Measurements from ENCODE around the gene ST6GAL1. TPM values are rescaled to one million over a fixed set of nuclear protein-coding genes. Genes with fewer than 3 reads are reported as not detected.

The ST6GAL1 gene
- total and polyA plus RNA-seq, 2 experiments from 2014 or later, result 17.6 to 65.1 TPM

DNA sequence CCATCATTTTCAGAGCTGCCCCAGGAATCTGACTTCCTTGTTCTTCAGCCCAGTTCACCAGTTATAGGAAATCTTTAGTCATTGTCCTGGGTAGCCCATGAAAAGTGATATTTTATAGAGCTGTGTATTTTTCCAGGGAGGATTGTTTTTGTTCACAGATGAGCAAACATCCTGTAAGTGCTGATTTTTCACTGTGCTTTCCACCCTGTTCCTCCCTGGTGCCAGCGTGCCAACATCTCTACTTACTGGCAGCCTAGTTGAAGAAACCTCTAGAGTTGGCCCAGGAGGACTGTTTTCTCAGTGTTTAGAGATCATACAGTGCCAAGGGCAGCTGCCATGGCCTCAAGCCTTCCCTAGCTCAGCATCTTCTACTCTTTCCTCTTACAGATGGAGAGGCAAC lies 41.3 kb downstream of the ST6GAL1 start:
- Mint-ChIP-seq H3K9me3 (no peaks in the 10 kb centered on the region), H3K36me3 (ENCODE audit: low read depth) (peaks cover 86% of the 10 kb centered on the region), H3K27me3 (ENCODE audit: insufficient read depth, low read depth, poor library complexity) (peaks cover 5% of the 10 kb centered on the region), H3K27ac (no peak overlapping the region), H3K4me1 (peaks cover 32% of the 10 kb centered on the region), H3K4me3 (no peak overlapping the region)
- no peaks in the 10 kb centered on the region for H3K27me3 ChIP-seq (ENCODE audit: insufficient read depth)
- no peak for DNase-seq (ENCODE audit: low spot score)
- H3K79me2 ChIP-seq (replicated peaks; ENCODE audit: insufficient read depth), result peaks cover 15% of the 10 kb centered on the region
- peaks cover 11% of the 10 kb centered on the region; the same call in 1 of the 2 replicates for H3K4me1 ChIP-seq (ENCODE audit: insufficient read depth)
- H3K9me2 ChIP-seq (ENCODE audit: insufficient read depth), result no peaks in the 10 kb centered on the region
- peaks cover 9% of the 10 kb centered on the region; the same call in 1 of the 2 replicates for H4K20me1 ChIP-seq (replicated peaks; ENCODE audit: insufficient read depth)
- no peaks in the 10 kb centered on the region for H3F3A ChIP-seq (replicated peaks; ENCODE audit: low read depth)
- TF ChIP-seq CREB1 (CRISPR knock-in tag; IDR thresholded peaks at IDR 0.05; ENCODE audit: low read depth), result no peak
- TF ChIP-seq, protein P1, sequence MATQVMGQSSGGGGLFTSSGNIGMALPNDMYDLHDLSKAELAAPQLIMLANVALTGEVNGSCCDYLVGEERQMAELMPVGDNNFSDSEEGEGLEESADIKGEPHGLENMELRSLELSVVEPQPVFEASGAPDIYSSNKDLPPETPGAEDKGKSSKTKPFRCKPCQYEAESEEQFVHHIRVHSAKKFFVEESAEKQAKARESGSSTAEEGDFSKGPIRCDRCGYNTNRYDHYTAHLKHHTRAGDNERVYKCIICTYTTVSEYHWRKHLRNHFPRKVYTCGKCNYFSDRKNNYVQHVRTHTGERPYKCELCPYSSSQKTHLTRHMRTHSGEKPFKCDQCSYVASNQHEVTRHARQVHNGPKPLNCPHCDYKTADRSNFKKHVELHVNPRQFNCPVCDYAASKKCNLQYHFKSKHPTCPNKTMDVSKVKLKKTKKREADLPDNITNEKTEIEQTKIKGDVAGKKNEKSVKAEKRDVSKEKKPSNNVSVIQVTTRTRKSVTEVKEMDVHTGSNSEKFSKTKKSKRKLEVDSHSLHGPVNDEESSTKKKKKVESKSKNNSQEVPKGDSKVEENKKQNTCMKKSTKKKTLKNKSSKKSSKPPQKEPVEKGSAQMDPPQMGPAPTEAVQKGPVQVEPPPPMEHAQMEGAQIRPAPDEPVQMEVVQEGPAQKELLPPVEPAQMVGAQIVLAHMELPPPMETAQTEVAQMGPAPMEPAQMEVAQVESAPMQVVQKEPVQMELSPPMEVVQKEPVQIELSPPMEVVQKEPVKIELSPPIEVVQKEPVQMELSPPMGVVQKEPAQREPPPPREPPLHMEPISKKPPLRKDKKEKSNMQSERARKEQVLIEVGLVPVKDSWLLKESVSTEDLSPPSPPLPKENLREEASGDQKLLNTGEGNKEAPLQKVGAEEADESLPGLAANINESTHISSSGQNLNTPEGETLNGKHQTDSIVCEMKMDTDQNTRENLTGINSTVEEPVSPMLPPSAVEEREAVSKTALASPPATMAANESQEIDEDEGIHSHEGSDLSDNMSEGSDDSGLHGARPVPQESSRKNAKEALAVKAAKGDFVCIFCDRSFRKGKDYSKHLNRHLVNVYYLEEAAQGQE (IDR thresholded peaks at IDR 0.05; ENCODE audit: unreplicated experiment), result no peak
- no peak for TF ChIP-seq ZNF114 (CRISPR knock-in tag; IDR thresholded peaks at IDR 0.05)
- no peak for TF ChIP-seq EZH2phosphoT487 (IDR thresholded peaks at IDR 0.05; ENCODE audit: unreplicated experiment)
- no peak for TF ChIP-seq POLR2AphosphoS5 (IDR thresholded peaks at IDR 0.05; ENCODE audit: low read depth)
- TF ChIP-seq, protein P2, sequence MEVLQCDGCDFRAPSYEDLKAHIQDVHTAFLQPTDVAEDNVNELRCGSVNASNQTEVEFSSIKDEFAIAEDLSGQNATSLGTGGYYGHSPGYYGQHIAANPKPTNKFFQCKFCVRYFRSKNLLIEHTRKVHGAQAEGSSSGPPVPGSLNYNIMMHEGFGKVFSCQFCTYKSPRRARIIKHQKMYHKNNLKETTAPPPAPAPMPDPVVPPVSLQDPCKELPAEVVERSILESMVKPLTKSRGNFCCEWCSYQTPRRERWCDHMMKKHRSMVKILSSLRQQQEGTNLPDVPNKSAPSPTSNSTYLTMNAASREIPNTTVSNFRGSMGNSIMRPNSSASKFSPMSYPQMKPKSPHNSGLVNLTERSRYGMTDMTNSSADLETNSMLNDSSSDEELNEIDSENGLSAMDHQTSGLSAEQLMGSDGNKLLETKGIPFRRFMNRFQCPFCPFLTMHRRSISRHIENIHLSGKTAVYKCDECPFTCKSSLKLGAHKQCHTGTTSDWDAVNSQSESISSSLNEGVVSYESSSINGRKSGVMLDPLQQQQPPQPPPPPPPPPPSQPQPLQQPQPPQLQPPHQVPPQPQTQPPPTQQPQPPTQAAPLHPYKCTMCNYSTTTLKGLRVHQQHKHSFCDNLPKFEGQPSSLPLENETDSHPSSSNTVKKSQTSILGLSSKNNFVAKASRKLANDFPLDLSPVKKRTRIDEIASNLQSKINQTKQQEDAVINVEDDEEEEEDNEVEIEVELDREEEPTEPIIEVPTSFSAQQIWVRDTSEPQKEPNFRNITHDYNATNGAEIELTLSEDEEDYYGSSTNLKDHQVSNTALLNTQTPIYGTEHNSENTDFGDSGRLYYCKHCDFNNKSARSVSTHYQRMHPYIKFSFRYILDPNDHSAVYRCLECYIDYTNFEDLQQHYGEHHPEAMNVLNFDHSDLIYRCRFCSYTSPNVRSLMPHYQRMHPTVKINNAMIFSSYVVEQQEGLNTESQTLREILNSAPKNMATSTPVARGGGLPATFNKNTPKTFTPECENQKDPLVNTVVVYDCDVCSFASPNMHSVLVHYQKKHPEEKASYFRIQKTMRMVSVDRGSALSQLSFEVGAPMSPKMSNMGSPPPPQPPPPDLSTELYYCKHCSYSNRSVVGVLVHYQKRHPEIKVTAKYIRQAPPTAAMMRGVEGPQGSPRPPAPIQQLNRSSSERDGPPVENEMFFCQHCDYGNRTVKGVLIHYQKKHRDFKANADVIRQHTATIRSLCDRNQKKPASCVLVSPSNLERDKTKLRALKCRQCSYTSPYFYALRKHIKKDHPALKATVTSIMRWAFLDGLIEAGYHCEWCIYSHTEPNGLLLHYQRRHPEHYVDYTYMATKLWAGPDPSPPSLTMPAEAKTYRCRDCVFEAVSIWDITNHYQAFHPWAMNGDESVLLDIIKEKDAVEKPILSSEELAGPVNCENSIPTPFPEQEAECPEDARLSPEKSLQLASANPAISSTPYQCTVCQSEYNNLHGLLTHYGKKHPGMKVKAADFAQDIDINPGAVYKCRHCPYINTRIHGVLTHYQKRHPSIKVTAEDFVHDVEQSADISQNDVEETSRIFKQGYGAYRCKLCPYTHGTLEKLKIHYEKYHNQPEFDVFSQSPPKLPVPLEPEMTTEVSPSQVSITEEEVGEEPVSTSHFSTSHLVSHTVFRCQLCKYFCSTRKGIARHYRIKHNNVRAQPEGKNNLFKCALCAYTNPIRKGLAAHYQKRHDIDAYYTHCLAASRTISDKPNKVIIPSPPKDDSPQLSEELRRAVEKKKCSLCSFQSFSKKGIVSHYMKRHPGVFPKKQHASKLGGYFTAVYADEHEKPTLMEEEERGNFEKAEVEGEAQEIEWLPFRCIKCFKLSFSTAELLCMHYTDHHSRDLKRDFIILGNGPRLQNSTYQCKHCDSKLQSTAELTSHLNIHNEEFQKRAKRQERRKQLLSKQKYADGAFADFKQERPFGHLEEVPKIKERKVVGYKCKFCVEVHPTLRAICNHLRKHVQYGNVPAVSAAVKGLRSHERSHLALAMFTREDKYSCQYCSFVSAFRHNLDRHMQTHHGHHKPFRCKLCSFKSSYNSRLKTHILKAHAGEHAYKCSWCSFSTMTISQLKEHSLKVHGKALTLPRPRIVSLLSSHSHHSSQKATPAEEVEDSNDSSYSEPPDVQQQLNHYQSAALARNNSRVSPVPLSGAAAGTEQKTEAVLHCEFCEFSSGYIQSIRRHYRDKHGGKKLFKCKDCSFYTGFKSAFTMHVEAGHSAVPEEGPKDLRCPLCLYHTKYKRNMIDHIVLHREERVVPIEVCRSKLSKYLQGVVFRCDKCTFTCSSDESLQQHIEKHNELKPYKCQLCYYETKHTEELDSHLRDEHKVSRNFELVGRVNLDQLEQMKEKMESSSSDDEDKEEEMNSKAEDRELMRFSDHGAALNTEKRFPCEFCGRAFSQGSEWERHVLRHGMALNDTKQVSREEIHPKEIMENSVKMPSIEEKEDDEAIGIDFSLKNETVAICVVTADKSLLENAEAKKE (CRISPR knock-in tag; IDR thresholded peaks at IDR 0.05), result no peak
- H2AFZ ChIP-seq, result no peak overlapping the region
- no peak overlapping the region for H3K27ac ChIP-seq (ENCODE audit: low read depth)
- no peak for ATAC-seq
- H3K4me3 ChIP-seq, result no peak overlapping the region
- H3K36me3 ChIP-seq (ENCODE audit: insufficient read depth), result peaks cover 3% of the 10 kb centered on the region; the same call in 1 of the 2 replicates
- H3K4me2 ChIP-seq, result no peak overlapping the region
